Measurements from ENCODE around the gene COL25A1. TPM values are rescaled to one million over a fixed set of nuclear protein-coding genes. Genes with fewer than 3 reads are reported as not detected.

The COL25A1 gene
- total and polyA plus RNA-seq, 4 donors: 0.61 to 4.4 (median 2.1) TPM

DNA sequence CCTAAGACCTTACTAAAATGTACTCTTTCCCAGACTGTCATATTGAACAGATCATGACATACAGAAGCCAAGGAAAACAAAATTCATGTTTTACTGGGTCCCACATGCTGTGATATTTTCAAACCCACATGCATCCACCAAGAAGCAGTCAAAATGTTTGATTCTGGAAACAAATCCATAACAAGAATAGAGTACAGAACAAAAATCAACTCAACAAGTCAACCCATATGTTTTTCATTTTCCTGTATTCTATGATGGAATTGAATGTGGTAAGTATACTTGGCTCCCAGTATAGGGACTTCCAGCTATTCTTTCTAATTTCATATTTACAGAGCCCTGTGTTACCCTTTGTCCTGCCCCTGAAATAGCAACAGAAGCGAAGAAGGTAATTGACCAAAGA lies 106.8 kb downstream of the COL25A1 start:
- TF ChIP-seq EGR1 (IDR thresholded peaks at IDR 0.05; ENCODE audit: low read depth in 2 of 2): no peak
- no peak for TF ChIP-seq FOXA1 (IDR thresholded peaks at IDR 0.05)
- TF ChIP-seq CTCF (IDR thresholded peaks at IDR 0.05; ENCODE audit: low read depth, low read length, missing input control): no peak
- TF ChIP-seq, protein P1, sequence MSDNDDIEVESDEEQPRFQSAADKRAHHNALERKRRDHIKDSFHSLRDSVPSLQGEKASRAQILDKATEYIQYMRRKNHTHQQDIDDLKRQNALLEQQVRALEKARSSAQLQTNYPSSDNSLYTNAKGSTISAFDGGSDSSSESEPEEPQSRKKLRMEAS (IDR thresholded peaks at IDR 0.05): no peak
- no peak for TF ChIP-seq HNF4A (conservative IDR thresholded peaks at IDR 0.05)
- no peak for TF ChIP-seq FOXA2 (IDR thresholded peaks at IDR 0.05)
- no peak for TF ChIP-seq RXRA (IDR thresholded peaks at IDR 0.05)
- TF ChIP-seq JUND (IDR thresholded peaks at IDR 0.05): no peak
- TF ChIP-seq, protein P2, sequence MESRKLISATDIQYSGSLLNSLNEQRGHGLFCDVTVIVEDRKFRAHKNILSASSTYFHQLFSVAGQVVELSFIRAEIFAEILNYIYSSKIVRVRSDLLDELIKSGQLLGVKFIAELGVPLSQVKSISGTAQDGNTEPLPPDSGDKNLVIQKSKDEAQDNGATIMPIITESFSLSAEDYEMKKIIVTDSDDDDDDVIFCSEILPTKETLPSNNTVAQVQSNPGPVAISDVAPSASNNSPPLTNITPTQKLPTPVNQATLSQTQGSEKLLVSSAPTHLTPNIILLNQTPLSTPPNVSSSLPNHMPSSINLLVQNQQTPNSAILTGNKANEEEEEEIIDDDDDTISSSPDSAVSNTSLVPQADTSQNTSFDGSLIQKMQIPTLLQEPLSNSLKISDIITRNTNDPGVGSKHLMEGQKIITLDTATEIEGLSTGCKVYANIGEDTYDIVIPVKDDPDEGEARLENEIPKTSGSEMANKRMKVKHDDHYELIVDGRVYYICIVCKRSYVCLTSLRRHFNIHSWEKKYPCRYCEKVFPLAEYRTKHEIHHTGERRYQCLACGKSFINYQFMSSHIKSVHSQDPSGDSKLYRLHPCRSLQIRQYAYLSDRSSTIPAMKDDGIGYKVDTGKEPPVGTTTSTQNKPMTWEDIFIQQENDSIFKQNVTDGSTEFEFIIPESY (IDR thresholded peaks at IDR 0.05): no peak
- Histone ChIP-seq H3K27me3 (ENCODE audit: control insufficient read depth in 4 of 4, insufficient read depth in 4 of 4, low read length in 3 of 4) (no peaks in the 10 kb centered on the region), H3K27ac (ENCODE audit: low read depth in 1 of 2, low read length in 2 of 2) (no peak overlapping the region), H3K9ac (ENCODE audit: low read depth in 1 of 2, low read length in 2 of 2) (no peak overlapping the region), H3K36me3 (ENCODE audit: control insufficient read depth in 4 of 4, insufficient read depth in 3 of 4, low read depth in 1 of 4, low read length in 3 of 4) (no peaks in the 10 kb centered on the region), H3K4me3 (ENCODE audit: low read depth in 1 of 3, low read length in 3 of 3) (no peak overlapping the region), H3K4me1 (ENCODE audit: control insufficient read depth in 4 of 4, insufficient read depth in 4 of 4, low read length in 3 of 4) (no peaks in the 10 kb centered on the region), H3K9me3 (ENCODE audit: control insufficient read depth in 4 of 4, low read length in 3 of 4) (no peaks in the 10 kb centered on the region)
- no peak for DNase-seq (ENCODE audit: low spot score)
- WGBS: 43% methylated on average over 1 of the region's 1 CpG

DNA sequence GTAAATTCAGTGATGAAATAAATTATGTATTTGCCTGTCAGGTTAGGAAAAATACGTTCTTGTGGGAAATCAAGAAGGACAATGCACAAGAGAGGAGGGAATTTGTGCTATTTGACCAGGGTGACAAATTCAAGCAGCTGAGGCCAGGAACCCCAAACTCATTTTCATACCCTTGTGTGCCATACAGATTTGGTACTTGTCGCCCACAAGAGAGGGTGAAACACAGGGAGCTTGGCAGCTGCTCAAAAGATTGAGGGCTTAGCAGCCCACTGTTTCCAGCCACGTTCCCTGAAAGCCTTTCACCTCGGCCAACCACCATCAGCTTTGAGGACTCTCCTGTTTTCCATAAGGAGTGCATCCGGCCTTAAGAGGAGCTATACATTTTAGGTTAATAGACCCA lies 111.2 kb downstream of the COL25A1 start:
- H3K9me3 ChIP-seq (ENCODE audit: control insufficient read depth in 4 of 4, low read length in 3 of 4): no peaks in the 10 kb centered on the region
- 86% methylated on average over 5 of the region's 5 CpGs for WGBS
- H3K9ac ChIP-seq (ENCODE audit: low read depth in 1 of 2, low read length in 2 of 2): no peak overlapping the region
- H3K4me3 ChIP-seq (ENCODE audit: low read depth in 1 of 3, low read length in 3 of 3): no peak overlapping the region
- H3K36me3 ChIP-seq (ENCODE audit: control insufficient read depth in 4 of 4, insufficient read depth in 3 of 4, low read depth in 1 of 4, low read length in 3 of 4): no peaks in the 10 kb centered on the region
- no peak for TF ChIP-seq RXRA (IDR thresholded peaks at IDR 0.05)
- no peak for TF ChIP-seq TAF1 (conservative IDR thresholded peaks at IDR 0.05)
- no peak for TF ChIP-seq CTCF (IDR thresholded peaks at IDR 0.05; ENCODE audit: low read depth, low read length, missing input control)
- TF ChIP-seq SP1 (IDR thresholded peaks at IDR 0.05): no peak
- no peak for TF ChIP-seq FOXA2 (IDR thresholded peaks at IDR 0.05)
- no peak for TF ChIP-seq RAD21 (IDR thresholded peaks at IDR 0.05)
- TF ChIP-seq HNF4G (IDR thresholded peaks at IDR 0.05): no peak
- no peak for TF ChIP-seq JUND (IDR thresholded peaks at IDR 0.05)
- TF ChIP-seq HNF4A (conservative IDR thresholded peaks at IDR 0.05): no peak
- TF ChIP-seq NR2F2 (IDR thresholded peaks at IDR 0.05): no peak
- no peak for TF ChIP-seq EGR1 (IDR thresholded peaks at IDR 0.05; ENCODE audit: low read depth in 2 of 2)
- TF ChIP-seq, protein P3, sequence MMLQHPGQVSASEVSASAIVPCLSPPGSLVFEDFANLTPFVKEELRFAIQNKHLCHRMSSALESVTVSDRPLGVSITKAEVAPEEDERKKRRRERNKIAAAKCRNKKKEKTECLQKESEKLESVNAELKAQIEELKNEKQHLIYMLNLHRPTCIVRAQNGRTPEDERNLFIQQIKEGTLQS (IDR thresholded peaks at IDR 0.05): no peak
- no peak for TF ChIP-seq YY1 (IDR thresholded peaks at IDR 0.05)
- TF ChIP-seq FOXA1 (IDR thresholded peaks at IDR 0.05): no peak
- TF ChIP-seq, protein P2 (IDR thresholded peaks at IDR 0.05): no peak
- no peak for TF ChIP-seq GABPA (IDR thresholded peaks at IDR 0.05 in 1 of 2, conservative IDR thresholded peaks at IDR 0.05 in 1 of 2)
- TF ChIP-seq, protein P4, sequence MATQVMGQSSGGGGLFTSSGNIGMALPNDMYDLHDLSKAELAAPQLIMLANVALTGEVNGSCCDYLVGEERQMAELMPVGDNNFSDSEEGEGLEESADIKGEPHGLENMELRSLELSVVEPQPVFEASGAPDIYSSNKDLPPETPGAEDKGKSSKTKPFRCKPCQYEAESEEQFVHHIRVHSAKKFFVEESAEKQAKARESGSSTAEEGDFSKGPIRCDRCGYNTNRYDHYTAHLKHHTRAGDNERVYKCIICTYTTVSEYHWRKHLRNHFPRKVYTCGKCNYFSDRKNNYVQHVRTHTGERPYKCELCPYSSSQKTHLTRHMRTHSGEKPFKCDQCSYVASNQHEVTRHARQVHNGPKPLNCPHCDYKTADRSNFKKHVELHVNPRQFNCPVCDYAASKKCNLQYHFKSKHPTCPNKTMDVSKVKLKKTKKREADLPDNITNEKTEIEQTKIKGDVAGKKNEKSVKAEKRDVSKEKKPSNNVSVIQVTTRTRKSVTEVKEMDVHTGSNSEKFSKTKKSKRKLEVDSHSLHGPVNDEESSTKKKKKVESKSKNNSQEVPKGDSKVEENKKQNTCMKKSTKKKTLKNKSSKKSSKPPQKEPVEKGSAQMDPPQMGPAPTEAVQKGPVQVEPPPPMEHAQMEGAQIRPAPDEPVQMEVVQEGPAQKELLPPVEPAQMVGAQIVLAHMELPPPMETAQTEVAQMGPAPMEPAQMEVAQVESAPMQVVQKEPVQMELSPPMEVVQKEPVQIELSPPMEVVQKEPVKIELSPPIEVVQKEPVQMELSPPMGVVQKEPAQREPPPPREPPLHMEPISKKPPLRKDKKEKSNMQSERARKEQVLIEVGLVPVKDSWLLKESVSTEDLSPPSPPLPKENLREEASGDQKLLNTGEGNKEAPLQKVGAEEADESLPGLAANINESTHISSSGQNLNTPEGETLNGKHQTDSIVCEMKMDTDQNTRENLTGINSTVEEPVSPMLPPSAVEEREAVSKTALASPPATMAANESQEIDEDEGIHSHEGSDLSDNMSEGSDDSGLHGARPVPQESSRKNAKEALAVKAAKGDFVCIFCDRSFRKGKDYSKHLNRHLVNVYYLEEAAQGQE (IDR thresholded peaks at IDR 0.05): no peak
- TF ChIP-seq, protein P1 (IDR thresholded peaks at IDR 0.05): no peak
- DNase-seq (ENCODE audit: low spot score): no peak
- no peaks in the 10 kb centered on the region for H3K27me3 ChIP-seq (ENCODE audit: control insufficient read depth in 4 of 4, insufficient read depth in 4 of 4, low read length in 3 of 4)
- no peak overlapping the region for H3K27ac ChIP-seq (ENCODE audit: low read depth in 1 of 2, low read length in 2 of 2)
- H3K4me1 ChIP-seq (ENCODE audit: control insufficient read depth in 4 of 4, insufficient read depth in 4 of 4, low read length in 3 of 4): no peaks in the 10 kb centered on the region
